Keratinocyte (primary cell): ENCODE measurements around the gene RNF144B.

Source experiments
- EZH2 ChIP-seq: IDR thresholded peaks from one replicate; pipeline ENCODE4 v1.6.1; 2012; ENCODE audit warnings: inconsistent platforms, mild to moderate bottlenecking, low read length, moderate library complexity
- TF ChIP-seq, protein P1 (sequence below), 3 experiments: IDR thresholded peaks in 1 of 3; conservative IDR thresholded peaks in 1 of 3; optimal IDR thresholded peaks in 1 of 3; 2 replicates in 2 of 3; 3 replicates in 1 of 3; pipeline versions ENCODE3 to v1.5.1; 2011; ENCODE audit warnings: low read length in 3 of 3, mild to moderate bottlenecking in 3 of 3, moderate library complexity in 2 of 3, control low read depth in 1 of 3, inconsistent platforms in 1 of 3; ENCODE audit not compliant: insufficient read depth in 2 of 3; ENCODE audit errors: extremely low read depth in 1 of 3

- TF ChIP-seq, protein P1, sequence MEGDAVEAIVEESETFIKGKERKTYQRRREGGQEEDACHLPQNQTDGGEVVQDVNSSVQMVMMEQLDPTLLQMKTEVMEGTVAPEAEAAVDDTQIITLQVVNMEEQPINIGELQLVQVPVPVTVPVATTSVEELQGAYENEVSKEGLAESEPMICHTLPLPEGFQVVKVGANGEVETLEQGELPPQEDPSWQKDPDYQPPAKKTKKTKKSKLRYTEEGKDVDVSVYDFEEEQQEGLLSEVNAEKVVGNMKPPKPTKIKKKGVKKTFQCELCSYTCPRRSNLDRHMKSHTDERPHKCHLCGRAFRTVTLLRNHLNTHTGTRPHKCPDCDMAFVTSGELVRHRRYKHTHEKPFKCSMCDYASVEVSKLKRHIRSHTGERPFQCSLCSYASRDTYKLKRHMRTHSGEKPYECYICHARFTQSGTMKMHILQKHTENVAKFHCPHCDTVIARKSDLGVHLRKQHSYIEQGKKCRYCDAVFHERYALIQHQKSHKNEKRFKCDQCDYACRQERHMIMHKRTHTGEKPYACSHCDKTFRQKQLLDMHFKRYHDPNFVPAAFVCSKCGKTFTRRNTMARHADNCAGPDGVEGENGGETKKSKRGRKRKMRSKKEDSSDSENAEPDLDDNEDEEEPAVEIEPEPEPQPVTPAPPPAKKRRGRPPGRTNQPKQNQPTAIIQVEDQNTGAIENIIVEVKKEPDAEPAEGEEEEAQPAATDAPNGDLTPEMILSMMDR (optimal IDR thresholded peaks at IDR 0.05 in 1 of 3, IDR thresholded peaks at IDR 0.05 in 1 of 3, conservative IDR thresholded peaks at IDR 0.05 in 1 of 3; ENCODE audit: extremely low read depth in 1 of 3, insufficient read depth in 2 of 3, low read length in 3 of 3) = no peak
- no peak for TF ChIP-seq EZH2
Observed at GRCh38 chr6:18439581-18439980, 52.4 kb downstream of the RNF144B start.
